ENCODE data around the gene TMEM179B.

The TMEM179B gene

GRCh38 chr11:62789576-62789975 is 2.4 kb downstream of the TMEM179B start:
- 90 to 100% methylated on average over 1 to 2 of the region's 3 CpGs for WGBS, 2 experiments (ENCODE audit: insufficient coverage in 2 of 2)
- peaks cover 63% of the 10 kb centered on the region for H3K36me3 ChIP-seq (ENCODE audit: control insufficient read depth, insufficient read depth, low read length)

GRCh38 chr11:62791501-62792201 is 4.4 kb downstream of the TMEM179B start, which contains the start of gene TMEM223:
TSS of gene TMEM223 (minus strand) at chr11:62792006. CDS start at chr11:62791994, 12 bp downstream.
- Histone ChIP-seq H3K27ac (ENCODE audit: low read depth, low read length, severe bottlenecking) (peak within 1 kb of the TSS; percentile 88), H3K4me1 (ENCODE audit: control insufficient read depth, insufficient read depth, low read length, poor library complexity, severe bottlenecking) (peaks cover 19% of the 10 kb centered on the region), H3K9me3 (ENCODE audit: control insufficient read depth, low read length) (no peaks in the 10 kb centered on the region), H3K36me3 (ENCODE audit: control insufficient read depth, insufficient read depth, low read length) (peaks cover 69% of the 10 kb centered on the region), H3K4me3 (ENCODE audit: extremely low read depth, insufficient read depth, low read length, poor library complexity, severe bottlenecking) (peak within 1 kb of the TSS; percentile 78)
- 1% methylated on average over 43 to 48 of the region's 58 CpGs for WGBS, 2 experiments (ENCODE audit: insufficient coverage in 2 of 2)

More at GRCh38 chr11:62789576-62789975, 2.4 kb downstream of the TMEM179B start:
- Histone ChIP-seq H3K27ac (ENCODE audit: low read depth, low read length, severe bottlenecking) (no peak overlapping the region), H3K9me3 (ENCODE audit: control insufficient read depth, low read length) (no peaks in the 10 kb centered on the region), H3K4me1 (ENCODE audit: control insufficient read depth, insufficient read depth, low read length, poor library complexity, severe bottlenecking) (peaks cover 24% of the 10 kb centered on the region), H3K4me3 (ENCODE audit: extremely low read depth, insufficient read depth, low read length, poor library complexity, severe bottlenecking) (no peak overlapping the region)

DNA sequence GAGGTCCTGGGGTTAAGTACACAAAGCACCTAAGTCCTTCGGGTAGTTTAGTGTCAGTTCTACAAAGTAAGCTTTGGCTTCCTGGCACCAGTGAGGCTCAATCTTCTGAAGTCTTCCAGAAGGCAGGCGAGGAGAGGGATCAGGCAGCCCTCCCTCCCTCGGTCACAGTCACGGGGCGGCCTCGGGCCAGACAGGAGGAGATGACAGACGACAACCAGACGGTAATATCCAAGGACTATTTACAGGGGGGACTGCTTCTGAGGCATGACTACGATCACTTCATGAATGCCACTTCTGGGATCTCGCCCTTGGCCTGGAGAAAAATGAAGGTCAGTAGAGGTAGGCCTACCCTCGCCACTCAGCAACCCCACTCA is 5.0 kb downstream of the TMEM179B start:
- H3K27ac ChIP-seq (ENCODE audit: low read depth, low read length, severe bottlenecking): peak overlapping the region; percentile 88

GRCh38 chr11:62794201-62794775 is 7.1 kb downstream of the TMEM179B start:
- H3K4me1 ChIP-seq (ENCODE audit: control insufficient read depth, insufficient read depth, low read length, poor library complexity, severe bottlenecking): peaks cover 12% of the 10 kb centered on the region
- peaks cover 88% of the 10 kb centered on the region for H3K36me3 ChIP-seq (ENCODE audit: control insufficient read depth, insufficient read depth, low read length)
- H3K4me3 ChIP-seq (ENCODE audit: extremely low read depth, insufficient read depth, low read length, poor library complexity, severe bottlenecking): no peak overlapping the region
- H3K9me3 ChIP-seq (ENCODE audit: control insufficient read depth, low read length): no peaks in the 10 kb centered on the region
- H3K27ac ChIP-seq (ENCODE audit: low read depth, low read length, severe bottlenecking): peak overlapping the region; percentile 18
- 92 to 98% methylated on average over 5 to 6 of the region's 8 CpGs for WGBS, 2 experiments (ENCODE audit: insufficient coverage in 2 of 2)

More for the DNA sequence above, 5.0 kb downstream of the TMEM179B start:
- peak overlapping the region; percentile 78 for H3K4me3 ChIP-seq (ENCODE audit: extremely low read depth, insufficient read depth, low read length, poor library complexity, severe bottlenecking)
- peaks cover 74% of the 10 kb centered on the region for H3K36me3 ChIP-seq (ENCODE audit: control insufficient read depth, insufficient read depth, low read length)
- H3K9me3 ChIP-seq (ENCODE audit: control insufficient read depth, low read length): no peaks in the 10 kb centered on the region
- 34 to 46% methylated on average over 9 to 11 of the region's 11 CpGs for WGBS, 2 experiments (ENCODE audit: insufficient coverage in 2 of 2)
- H3K4me1 ChIP-seq (ENCODE audit: control insufficient read depth, insufficient read depth, low read length, poor library complexity, severe bottlenecking): peaks cover 19% of the 10 kb centered on the region

DNA sequence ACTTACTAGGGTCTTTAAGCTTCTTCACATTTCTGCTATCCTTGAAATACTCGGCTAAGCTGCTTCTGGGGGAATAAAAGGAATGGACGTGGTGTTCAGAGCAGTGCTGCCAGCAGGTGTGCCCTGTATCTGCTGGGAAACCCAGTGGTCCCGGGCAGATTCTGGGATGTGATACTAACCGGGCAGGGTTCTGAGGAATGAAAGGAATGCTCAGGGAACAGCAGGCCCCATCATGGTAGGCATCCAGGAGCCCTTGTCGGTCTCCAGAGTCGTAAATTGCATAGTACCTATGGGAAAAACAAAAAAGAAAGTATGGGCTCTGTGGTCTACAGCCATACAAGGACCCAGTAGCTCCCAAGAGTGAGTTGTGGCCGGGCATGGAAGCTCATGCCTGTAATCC is 9.1 kb downstream of the TMEM179B start:
- H3K4me1 ChIP-seq (ENCODE audit: control insufficient read depth, insufficient read depth, low read length, poor library complexity, severe bottlenecking): peaks cover 12% of the 10 kb centered on the region
- H3K27ac ChIP-seq (ENCODE audit: low read depth, low read length, severe bottlenecking): no peak overlapping the region
- H3K36me3 ChIP-seq (ENCODE audit: control insufficient read depth, insufficient read depth, low read length): peaks cover 93% of the 10 kb centered on the region
- H3K4me3 ChIP-seq (ENCODE audit: extremely low read depth, insufficient read depth, low read length, poor library complexity, severe bottlenecking): no peak overlapping the region
- no peaks in the 10 kb centered on the region for H3K9me3 ChIP-seq (ENCODE audit: control insufficient read depth, low read length)
- 89 to 92% methylated on average over 6 to 7 of the region's 7 CpGs for WGBS, 2 experiments (ENCODE audit: insufficient coverage in 2 of 2)

DNA sequence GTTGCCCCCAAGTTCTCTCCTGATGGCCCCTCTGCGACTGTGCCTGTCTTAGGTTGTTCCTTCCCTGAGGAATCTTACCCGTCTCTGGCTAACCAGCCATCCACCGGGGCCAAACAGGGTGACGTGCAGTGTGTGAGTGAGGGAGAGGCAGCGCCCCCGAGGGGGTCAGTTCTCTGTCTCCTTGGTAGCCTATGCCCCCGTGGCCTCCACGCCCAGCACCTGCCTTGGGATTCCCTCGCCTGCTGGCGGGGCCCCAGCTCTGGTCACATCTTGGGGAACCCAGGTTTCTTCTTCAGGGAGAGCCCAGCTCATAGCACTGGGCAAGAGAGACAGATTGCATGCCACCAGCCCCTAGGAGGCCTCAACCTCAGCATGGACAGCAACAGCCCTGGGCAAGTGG is 12.3 kb downstream of the TMEM179B start:
- no peaks in the 10 kb centered on the region for H3K9me3 ChIP-seq (ENCODE audit: control insufficient read depth, low read length)
- H3K4me1 ChIP-seq (ENCODE audit: control insufficient read depth, insufficient read depth, low read length, poor library complexity, severe bottlenecking): peaks cover 5% of the 10 kb centered on the region
- H3K27ac ChIP-seq (ENCODE audit: low read depth, low read length, severe bottlenecking): no peak overlapping the region
- WGBS, 2 experiments (ENCODE audit: insufficient coverage in 2 of 2): 98 to 99% methylated on average over 9 of the region's 10 CpGs
- H3K4me3 ChIP-seq (ENCODE audit: extremely low read depth, insufficient read depth, low read length, poor library complexity, severe bottlenecking): no peak overlapping the region
- peaks cover 91% of the 10 kb centered on the region for H3K36me3 ChIP-seq (ENCODE audit: control insufficient read depth, insufficient read depth, low read length)

DNA sequence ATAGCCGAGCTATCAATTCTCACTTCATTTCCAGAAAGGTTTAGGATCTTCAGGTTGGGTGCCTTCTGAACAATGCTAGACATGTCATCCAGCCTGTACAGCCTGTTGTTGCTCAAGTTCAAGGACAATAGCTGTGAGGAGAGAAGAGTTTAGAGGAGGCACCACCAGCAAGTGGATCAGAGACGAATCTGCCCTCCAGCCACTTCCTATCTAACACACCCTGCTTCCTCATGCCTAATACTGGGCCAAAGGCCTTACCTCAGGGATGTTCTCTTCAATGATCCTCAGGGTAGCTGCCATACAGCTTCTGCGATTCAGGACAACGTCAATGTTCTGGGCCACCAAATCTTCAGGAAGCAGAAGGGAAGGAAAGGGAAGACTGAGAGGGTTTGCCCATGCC is 13.9 kb downstream of the TMEM179B start:
- Histone ChIP-seq H3K27ac (ENCODE audit: low read depth, low read length, severe bottlenecking) (no peak overlapping the region), H3K36me3 (ENCODE audit: control insufficient read depth, insufficient read depth, low read length) (peaks cover 75% of the 10 kb centered on the region), H3K4me1 (ENCODE audit: control insufficient read depth, insufficient read depth, low read length, poor library complexity, severe bottlenecking) (peaks cover 6% of the 10 kb centered on the region), H3K9me3 (ENCODE audit: control insufficient read depth, low read length) (no peaks in the 10 kb centered on the region), H3K4me3 (ENCODE audit: extremely low read depth, insufficient read depth, low read length, poor library complexity, severe bottlenecking) (no peak overlapping the region)
- WGBS, 2 experiments (ENCODE audit: insufficient coverage in 2 of 2): 100% methylated on average over 1 to 4 of the region's 4 CpGs

DNA sequence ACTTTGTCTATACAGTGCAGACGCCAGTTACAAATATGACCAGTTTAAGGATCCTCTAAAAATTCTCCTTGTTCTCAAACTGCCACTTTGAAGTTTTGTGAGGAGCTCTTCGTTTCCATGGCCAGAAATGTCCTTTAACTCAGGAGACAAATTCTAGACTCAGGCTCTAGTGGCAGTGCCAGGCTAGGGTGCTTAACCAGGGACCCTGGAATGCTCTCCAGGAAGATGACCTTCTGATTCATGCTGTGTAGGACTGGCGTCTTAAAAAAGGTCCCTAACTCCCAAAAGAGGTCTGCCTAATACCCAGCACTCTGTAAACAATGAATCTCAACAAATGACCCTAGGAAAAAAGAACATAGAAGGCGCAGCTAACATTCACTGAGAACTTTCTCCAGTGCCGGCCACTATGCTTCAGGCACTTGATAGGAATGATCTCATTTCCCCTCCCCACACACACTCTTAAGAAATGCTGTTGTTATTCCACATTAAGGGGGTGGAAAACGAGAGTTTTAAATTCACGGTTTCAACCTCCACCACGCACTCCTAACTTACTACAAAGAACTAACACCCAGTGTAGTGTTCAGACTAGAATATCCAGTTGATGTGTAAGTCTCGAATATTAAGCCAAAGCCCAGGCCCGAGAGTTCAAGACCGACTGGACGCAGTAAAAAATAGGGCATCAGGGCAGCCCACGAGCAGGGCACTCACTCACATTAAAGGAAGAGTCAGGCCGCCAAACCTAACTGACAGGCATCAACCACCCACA is 17.3 kb downstream of the TMEM179B start:
- Histone ChIP-seq H3K4me1 (ENCODE audit: control insufficient read depth, insufficient read depth, low read length, poor library complexity, severe bottlenecking) (peaks cover 19% of the 10 kb centered on the region), H3K27ac (ENCODE audit: low read depth, low read length, severe bottlenecking) (peak overlapping the region; percentile 89), H3K36me3 (ENCODE audit: control insufficient read depth, insufficient read depth, low read length) (peaks cover 53% of the 10 kb centered on the region), H3K9me3 (ENCODE audit: control insufficient read depth, low read length) (no peaks in the 10 kb centered on the region), H3K4me3 (ENCODE audit: extremely low read depth, insufficient read depth, low read length, poor library complexity, severe bottlenecking) (peak overlapping the region; percentile 95)
- WGBS, 2 experiments (ENCODE audit: insufficient coverage in 2 of 2): 15 to 17% methylated on average over 9 to 10 of the region's 14 CpGs

DNA sequence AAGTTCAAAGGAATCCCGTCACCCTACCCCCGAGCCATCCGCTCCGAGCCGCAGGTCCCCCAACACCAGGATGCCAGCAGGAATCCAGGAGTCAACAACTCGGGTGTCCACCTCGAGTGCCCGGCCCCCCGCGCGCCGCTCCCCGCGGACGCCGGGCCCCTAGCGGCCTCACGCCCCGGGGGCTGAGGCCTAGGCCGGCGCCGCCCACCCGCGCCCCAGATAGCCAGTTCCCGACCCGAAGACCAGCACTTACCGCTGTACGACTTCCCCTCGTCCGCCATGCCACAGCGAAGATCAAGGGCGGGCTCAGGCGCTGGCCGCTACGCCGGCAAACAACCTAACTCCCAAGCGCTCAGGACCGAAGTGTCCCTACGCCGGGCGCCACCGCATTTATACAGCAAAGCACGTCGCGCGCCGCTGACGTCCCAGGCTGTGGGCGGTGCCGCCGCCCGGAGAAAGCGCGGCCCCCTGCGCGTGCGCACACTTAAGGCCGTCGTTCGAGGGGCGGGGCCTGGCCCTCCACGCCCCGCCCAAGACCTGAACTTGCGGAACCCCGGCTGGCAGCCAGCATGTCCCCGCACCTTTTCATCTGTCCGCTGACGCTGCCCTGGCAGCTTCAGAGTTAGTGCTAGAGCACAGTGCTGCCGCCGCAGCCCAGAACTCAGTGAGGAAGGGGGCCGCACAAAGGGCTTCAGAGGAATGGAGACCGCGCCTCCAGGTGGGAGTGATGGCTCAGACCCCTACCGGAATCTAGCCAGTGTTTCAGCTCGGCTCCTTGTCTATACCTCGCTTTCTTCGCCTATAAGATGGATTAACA is 18.1 kb downstream of the TMEM179B start, which contains the start of gene NXF1:
Gene NXF1, minus strand, starts transcription at position 365 of the 817 bp plus-strand sequence. Its CDS starts 84 bp downstream, at position 281.
- H3K4me3 ChIP-seq (ENCODE audit: extremely low read depth, insufficient read depth, low read length, poor library complexity, severe bottlenecking): peak within 1 kb of the TSS; percentile 95
- H3K36me3 ChIP-seq (ENCODE audit: control insufficient read depth, insufficient read depth, low read length): peaks cover 48% of the 10 kb centered on the region
- H3K4me1 ChIP-seq (ENCODE audit: control insufficient read depth, insufficient read depth, low read length, poor library complexity, severe bottlenecking): peaks cover 19% of the 10 kb centered on the region
- WGBS, 2 experiments (ENCODE audit: insufficient coverage in 2 of 2): 0% methylated on average over 56 to 66 of the region's 77 CpGs
- H3K27ac ChIP-seq (ENCODE audit: low read depth, low read length, severe bottlenecking): peak within 1 kb of the TSS; percentile 89
- H3K9me3 ChIP-seq (ENCODE audit: control insufficient read depth, low read length): no peaks in the 10 kb centered on the region

DNA sequence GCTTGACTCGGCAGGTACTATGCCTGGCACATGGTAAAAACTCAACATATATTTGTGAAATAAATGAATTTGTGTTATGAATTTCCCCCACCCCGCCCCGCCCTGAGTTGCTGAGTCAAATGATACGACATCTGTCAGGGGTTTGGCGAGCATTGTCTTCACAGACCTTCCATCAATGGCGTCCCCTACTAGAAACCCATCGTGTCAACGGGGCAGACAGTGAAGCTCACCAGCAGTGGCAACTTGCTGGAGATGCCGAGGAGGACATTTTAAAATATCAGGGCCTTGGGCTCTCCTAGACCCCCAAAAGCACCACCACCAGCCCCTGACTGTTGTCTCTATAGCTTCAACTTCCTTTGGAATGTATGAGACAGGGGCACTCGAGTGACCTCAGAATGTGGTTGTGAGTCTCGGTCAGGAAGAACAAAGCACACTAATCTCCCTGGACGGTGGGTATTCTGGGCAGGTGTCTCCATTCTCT is 18.8 kb downstream of the TMEM179B start:
- Histone ChIP-seq H3K9me3 (ENCODE audit: control insufficient read depth, low read length) (no peaks in the 10 kb centered on the region), H3K4me3 (ENCODE audit: extremely low read depth, insufficient read depth, low read length, poor library complexity, severe bottlenecking) (peak overlapping the region; percentile 95), H3K4me1 (ENCODE audit: control insufficient read depth, insufficient read depth, low read length, poor library complexity, severe bottlenecking) (peaks cover 19% of the 10 kb centered on the region), H3K36me3 (ENCODE audit: control insufficient read depth, insufficient read depth, low read length) (peaks cover 43% of the 10 kb centered on the region), H3K27ac (ENCODE audit: low read depth, low read length, severe bottlenecking) (peak overlapping the region; percentile 81)
- WGBS, 2 experiments (ENCODE audit: insufficient coverage in 2 of 2): 35 to 37% methylated on average over 4 of the region's 12 CpGs

Measured in mesodermal cell (in vitro differentiated cells).